Measurements from ENCODE around the gene IGFBP7. TPM values are rescaled to one million over a fixed set of nuclear protein-coding genes. Genes with fewer than 3 reads are reported as not detected.

The IGFBP7 gene
- total RNA-seq, 2 donors from 2014 or later: 11.7 to 82.1 TPM

GRCh38 chr4:57098415-57098814 is 11.8 kb downstream of the IGFBP7 start:
- no peaks in the 10 kb centered on the region for H3K27me3 Mint-ChIP-seq
- no peaks in the 10 kb centered on the region for H3K9me3 Mint-ChIP-seq
- H3K27ac Mint-ChIP-seq: peak overlapping the region in 1 of 2 donors; percentile 64
- H3K4me3 Mint-ChIP-seq: no peak overlapping the region
- DNase-seq (ENCODE audit: low spot score): no peak
- ATAC-seq: no peak
- no peaks in the 10 kb centered on the region for H3K36me3 Mint-ChIP-seq
- H3K4me1 Mint-ChIP-seq (ENCODE audit: low read depth in 2 of 2): peaks cover 23 to 47% of the 10 kb centered on the region in 2 donors

- DNase-seq (ENCODE audit: low spot score) (no peak), ATAC-seq (peak in 1 of 2 donors; percentile 59)
- H3K9me3 Mint-ChIP-seq: no peaks in the 10 kb centered on the region
- peaks cover 23 to 47% of the 10 kb centered on the region in 2 donors for H3K4me1 Mint-ChIP-seq (ENCODE audit: low read depth in 2 of 2)
- H3K36me3 Mint-ChIP-seq: no peaks in the 10 kb centered on the region
- H3K27ac Mint-ChIP-seq: peak overlapping the region in 1 of 2 donors; percentile 64
- H3K4me3 Mint-ChIP-seq: no peak overlapping the region
- H3K27me3 Mint-ChIP-seq: no peaks in the 10 kb centered on the region
Observed at GRCh38 chr4:57097711-57098110, 12.5 kb downstream of the IGFBP7 start.

- no peak overlapping the region for H3K4me3 Mint-ChIP-seq
- H3K9me3 Mint-ChIP-seq: no peaks in the 10 kb centered on the region
- ATAC-seq (no peak), DNase-seq (ENCODE audit: low spot score) (no peak)
- no peak overlapping the region for H3K27ac Mint-ChIP-seq
- peaks cover 25 to 53% of the 10 kb centered on the region in 2 donors for H3K4me1 Mint-ChIP-seq (ENCODE audit: low read depth in 2 of 2)
- H3K36me3 Mint-ChIP-seq: no peaks in the 10 kb centered on the region
- H3K27me3 Mint-ChIP-seq: no peaks in the 10 kb centered on the region
Observed at GRCh38 chr4:57095956-57096355, 14.2 kb downstream of the IGFBP7 start.

- no peak overlapping the region for H3K4me3 Mint-ChIP-seq
- peaks cover 31 to 59% of the 10 kb centered on the region in 2 donors for H3K4me1 Mint-ChIP-seq (ENCODE audit: low read depth in 2 of 2)
- H3K9me3 Mint-ChIP-seq: no peaks in the 10 kb centered on the region
- ATAC-seq: no peak
- no peaks in the 10 kb centered on the region for H3K27me3 Mint-ChIP-seq
- no peak for DNase-seq (ENCODE audit: low spot score)
- H3K27ac Mint-ChIP-seq: peak overlapping the region in 1 of 2 donors; percentile 17
- H3K36me3 Mint-ChIP-seq: no peaks in the 10 kb centered on the region
Observed at GRCh38 chr4:57095245-57095644, 14.9 kb downstream of the IGFBP7 start.

- H3K36me3 Mint-ChIP-seq: no peaks in the 10 kb centered on the region
- ATAC-seq (peak in 1 of 2 donors; percentile 33), DNase-seq (ENCODE audit: low spot score) (no peak)
- no peaks in the 10 kb centered on the region for H3K27me3 Mint-ChIP-seq
- no peaks in the 10 kb centered on the region for H3K9me3 Mint-ChIP-seq
- H3K4me1 Mint-ChIP-seq (ENCODE audit: low read depth in 2 of 2): peaks cover 36 to 63% of the 10 kb centered on the region in 2 donors
- peak overlapping the region in 1 of 2 donors; percentile 17 for H3K27ac Mint-ChIP-seq
- no peak overlapping the region for H3K4me3 Mint-ChIP-seq
Observed at GRCh38 chr4:57094832-57095223, 15.4 kb downstream of the IGFBP7 start.

GRCh38 chr4:57093845-57094831 is 16.0 kb downstream of the IGFBP7 start:
- Mint-ChIP-seq H3K27me3 (no peaks in the 10 kb centered on the region), H3K4me1 (ENCODE audit: low read depth in 2 of 2) (peaks cover 40 to 67% of the 10 kb centered on the region in 2 donors), H3K27ac (peak overlapping the region in 1 of 2 donors; percentile 24), H3K36me3 (no peaks in the 10 kb centered on the region), H3K9me3 (no peaks in the 10 kb centered on the region), H3K4me3 (no peak overlapping the region)
- ATAC-seq (no peak), DNase-seq (ENCODE audit: low spot score) (no peak)

GRCh38 chr4:57091657-57092162 is 18.5 kb downstream of the IGFBP7 start:
- no peak for DNase-seq (ENCODE audit: low spot score)
- no peaks in the 10 kb centered on the region for H3K27me3 Mint-ChIP-seq
- peak overlapping the region in 1 of 2 donors; percentile 93 for H3K27ac Mint-ChIP-seq
- no peaks in the 10 kb centered on the region for H3K36me3 Mint-ChIP-seq
- peak overlapping the region; percentile 12 for H3K4me3 Mint-ChIP-seq
- H3K9me3 Mint-ChIP-seq: no peaks in the 10 kb centered on the region
- H3K4me1 Mint-ChIP-seq (ENCODE audit: low read depth in 2 of 2): peaks cover 24 to 60% of the 10 kb centered on the region in 2 donors
- ATAC-seq: no peak

GRCh38 chr4:57090079-57090478 is 20.1 kb downstream of the IGFBP7 start:
- DNase-seq (ENCODE audit: low spot score): no peak
- peaks cover 34 to 61% of the 10 kb centered on the region in 2 donors for H3K4me1 Mint-ChIP-seq (ENCODE audit: low read depth in 2 of 2)
- no peaks in the 10 kb centered on the region for H3K27me3 Mint-ChIP-seq
- H3K36me3 Mint-ChIP-seq: no peaks in the 10 kb centered on the region
- peak overlapping the region; percentile 75 to 93 for H3K27ac Mint-ChIP-seq
- peak in 1 of 2 donors; percentile 65 for ATAC-seq
- H3K4me3 Mint-ChIP-seq: peak overlapping the region; percentile 56
- H3K9me3 Mint-ChIP-seq: no peaks in the 10 kb centered on the region

- ATAC-seq (peak; percentile 63 to 76), DNase-seq (ENCODE audit: low spot score) (no peak)
- H3K4me3 Mint-ChIP-seq: peak overlapping the region; percentile 56
- H3K27ac Mint-ChIP-seq: peak overlapping the region; percentile 75 to 93
- peaks cover 37 to 59% of the 10 kb centered on the region in 2 donors for H3K4me1 Mint-ChIP-seq (ENCODE audit: low read depth in 2 of 2)
- no peaks in the 10 kb centered on the region for H3K27me3 Mint-ChIP-seq
- no peaks in the 10 kb centered on the region for H3K9me3 Mint-ChIP-seq
- H3K36me3 Mint-ChIP-seq: no peaks in the 10 kb centered on the region
Observed at GRCh38 chr4:57089549-57089948, 20.6 kb downstream of the IGFBP7 start.

GRCh38 chr4:57086031-57086723 is 24.0 kb downstream of the IGFBP7 start:
- ATAC-seq (no peak), DNase-seq (ENCODE audit: low spot score) (no peak)
- Mint-ChIP-seq H3K36me3 (no peaks in the 10 kb centered on the region), H3K4me1 (ENCODE audit: low read depth in 2 of 2) (peaks cover 51 to 63% of the 10 kb centered on the region in 2 donors), H3K9me3 (no peaks in the 10 kb centered on the region), H3K27me3 (no peaks in the 10 kb centered on the region), H3K4me3 (peak overlapping the region; percentile 77), H3K27ac (peak overlapping the region; percentile 70 to 99)

GRCh38 chr4:57085278-57085677 is 24.9 kb downstream of the IGFBP7 start:
- Mint-ChIP-seq H3K9me3 (no peaks in the 10 kb centered on the region), H3K27me3 (no peaks in the 10 kb centered on the region), H3K36me3 (no peaks in the 10 kb centered on the region), H3K27ac (peak overlapping the region; percentile 70 to 99), H3K4me3 (peak overlapping the region; percentile 77), H3K4me1 (ENCODE audit: low read depth in 2 of 2) (peaks cover 52 to 62% of the 10 kb centered on the region in 2 donors)
- ATAC-seq (no peak), DNase-seq (ENCODE audit: low spot score) (no peak)

- ATAC-seq: no peak
- Mint-ChIP-seq H3K4me1 (ENCODE audit: low read depth in 2 of 2) (peaks cover 52 to 60% of the 10 kb centered on the region in 2 donors), H3K36me3 (no peaks in the 10 kb centered on the region), H3K4me3 (no peak overlapping the region), H3K27me3 (no peaks in the 10 kb centered on the region), H3K27ac (peak overlapping the region; percentile 70 to 99), H3K9me3 (no peaks in the 10 kb centered on the region)
- no peak for DNase-seq (ENCODE audit: low spot score)
Observed at GRCh38 chr4:57084360-57084759, 25.8 kb downstream of the IGFBP7 start.

GRCh38 chr4:57083090-57083489 is 27.1 kb downstream of the IGFBP7 start:
- ATAC-seq (no peak), DNase-seq (ENCODE audit: low spot score) (no peak)
- H3K4me3 Mint-ChIP-seq: no peak overlapping the region
- no peaks in the 10 kb centered on the region for H3K9me3 Mint-ChIP-seq
- H3K36me3 Mint-ChIP-seq: no peaks in the 10 kb centered on the region
- peaks cover 62 to 66% of the 10 kb centered on the region in 2 donors for H3K4me1 Mint-ChIP-seq (ENCODE audit: low read depth in 2 of 2)
- no peaks in the 10 kb centered on the region for H3K27me3 Mint-ChIP-seq
- H3K27ac Mint-ChIP-seq: peak overlapping the region; percentile 50 to 99

Measured in natural killer cell treated with Interleukin-12 subunit alpha and Interleukin-12 subunit beta and Interleukin-15 and Interleukin-18, amount 100 ng/mL, for 72 hours (primary cell).